SK-N-SH treated with all-trans-retinoic acid at 6 μM for 48 hours (cell line): ENCODE measurements around the gene BLOC1S2.

Source experiments
- ARNTL ChIP-seq: fragments of 450-650 bp; formaldehyde crosslinking; IDR thresholded peaks from 2 replicates; pipeline ENCODE4 v1.5.0; 2020; ENCODE audit warnings: low read depth, mild to moderate bottlenecking, moderate library complexity, borderline replicate concordance
- CREB5 ChIP-seq: fragments of 250-450 bp; sonication (Bioruptor Pico); IDR thresholded peaks from 2 replicates; pipeline ENCODE4 v1.5.1; 2020; ENCODE audit warnings: low read depth, mild to moderate bottlenecking, moderate library complexity
- CSDC2 ChIP-seq: fragments of 250-450 bp; sonication (Bioruptor Pico); IDR thresholded peaks from 2 replicates; pipeline ENCODE4 v1.5.0; 2020; ENCODE audit warnings: mild to moderate bottlenecking, moderate library complexity
- CSRNP3 ChIP-seq: fragments of 250-450 bp; sonication (Bioruptor Pico); IDR thresholded peaks from 2 replicates; pipeline ENCODE4 v1.5.1; 2021; ENCODE audit warnings: mild to moderate bottlenecking, moderate library complexity
- ESRRG ChIP-seq: fragments of 250-450 bp; sonication (Bioruptor Pico); IDR thresholded peaks from 2 replicates; pipeline ENCODE4 v1.6.1; 2021; ENCODE audit warnings: mild to moderate bottlenecking
- GLIS3 ChIP-seq: fragments of 250-450 bp; sonication (Bioruptor Pico); IDR thresholded peaks from 2 replicates; pipeline ENCODE4 v1.5.0; 2020; ENCODE audit warnings: mild to moderate bottlenecking, moderate library complexity
- RARB ChIP-seq: fragments of 250-450 bp; sonication (Bioruptor Pico); IDR thresholded peaks from 2 replicates; pipeline ENCODE4 v1.8.0; 2021; ENCODE audit warnings: mild to moderate bottlenecking, moderate library complexity
- SNAI2 ChIP-seq: fragments of 250-450 bp; sonication (Bioruptor Pico); IDR thresholded peaks from 2 replicates; pipeline ENCODE4 v1.5.0; 2020; ENCODE audit warnings: mild to moderate bottlenecking, moderate library complexity
- ZC3H10 ChIP-seq: fragments of 250-450 bp; sonication (Bioruptor Pico); IDR thresholded peaks from 2 replicates; pipeline ENCODE4 v1.5.1; 2021; ENCODE audit warnings: mild to moderate bottlenecking, moderate library complexity
- ZFP30 ChIP-seq: fragments of 450-650 bp; formaldehyde crosslinking; IDR thresholded peaks from 2 replicates; pipeline ENCODE4 v1.5.0; 2022; ENCODE audit warnings: mild to moderate bottlenecking, moderate library complexity
- ZNF70 ChIP-seq: fragments of 450-650 bp; formaldehyde crosslinking; IDR thresholded peaks from 2 replicates; pipeline ENCODE4 v1.5.0; 2020; ENCODE audit warnings: mild to moderate bottlenecking, moderate library complexity
- ZNF8 ChIP-seq: fragments of 450-650 bp; formaldehyde crosslinking; IDR thresholded peaks from 2 replicates; pipeline ENCODE4 v1.5.0; 2020; ENCODE audit warnings: mild to moderate bottlenecking, moderate library complexity
- TF ChIP-seq, protein P1 (sequence below): fragments of 250-450 bp; sonication (Bioruptor Pico); IDR thresholded peaks from 2 replicates; pipeline ENCODE4 v1.5.0; 2020; ENCODE audit warnings: mild to moderate bottlenecking, moderate library complexity
- TF ChIP-seq, protein P2 (sequence below): fragments of 250-450 bp; sonication (Bioruptor Pico); IDR thresholded peaks from 2 replicates; pipeline ENCODE4 v1.8.0; 2020; ENCODE audit warnings: mild to moderate bottlenecking, moderate library complexity, borderline replicate concordance

- TF ChIP-seq, protein P1, sequence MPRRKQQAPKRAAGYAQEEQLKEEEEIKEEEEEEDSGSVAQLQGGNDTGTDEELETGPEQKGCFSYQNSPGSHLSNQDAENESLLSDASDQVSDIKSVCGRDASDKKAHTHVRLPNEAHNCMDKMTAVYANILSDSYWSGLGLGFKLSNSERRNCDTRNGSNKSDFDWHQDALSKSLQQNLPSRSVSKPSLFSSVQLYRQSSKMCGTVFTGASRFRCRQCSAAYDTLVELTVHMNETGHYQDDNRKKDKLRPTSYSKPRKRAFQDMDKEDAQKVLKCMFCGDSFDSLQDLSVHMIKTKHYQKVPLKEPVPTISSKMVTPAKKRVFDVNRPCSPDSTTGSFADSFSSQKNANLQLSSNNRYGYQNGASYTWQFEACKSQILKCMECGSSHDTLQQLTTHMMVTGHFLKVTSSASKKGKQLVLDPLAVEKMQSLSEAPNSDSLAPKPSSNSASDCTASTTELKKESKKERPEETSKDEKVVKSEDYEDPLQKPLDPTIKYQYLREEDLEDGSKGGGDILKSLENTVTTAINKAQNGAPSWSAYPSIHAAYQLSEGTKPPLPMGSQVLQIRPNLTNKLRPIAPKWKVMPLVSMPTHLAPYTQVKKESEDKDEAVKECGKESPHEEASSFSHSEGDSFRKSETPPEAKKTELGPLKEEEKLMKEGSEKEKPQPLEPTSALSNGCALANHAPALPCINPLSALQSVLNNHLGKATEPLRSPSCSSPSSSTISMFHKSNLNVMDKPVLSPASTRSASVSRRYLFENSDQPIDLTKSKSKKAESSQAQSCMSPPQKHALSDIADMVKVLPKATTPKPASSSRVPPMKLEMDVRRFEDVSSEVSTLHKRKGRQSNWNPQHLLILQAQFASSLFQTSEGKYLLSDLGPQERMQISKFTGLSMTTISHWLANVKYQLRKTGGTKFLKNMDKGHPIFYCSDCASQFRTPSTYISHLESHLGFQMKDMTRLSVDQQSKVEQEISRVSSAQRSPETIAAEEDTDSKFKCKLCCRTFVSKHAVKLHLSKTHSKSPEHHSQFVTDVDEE (CRISPR knock-in tag), result no peak
- TF ChIP-seq SNAI2 (no peak), CSRNP3 (CRISPR knock-in tag) (no peak), ZFP30 (no peak), ZC3H10 (CRISPR knock-in tag) (no peak), GLIS3 (no peak), ARNTL (CRISPR knock-in tag) (no peak), CSDC2 (CRISPR knock-in tag) (no peak), RARB (CRISPR knock-in tag) (no peak), CREB5 (CRISPR knock-in tag) (no peak), ZNF70 (CRISPR knock-in tag) (no peak), ZNF8 (CRISPR knock-in tag) (no peak), ESRRG (CRISPR knock-in tag) (no peak)
- TF ChIP-seq, protein P2, sequence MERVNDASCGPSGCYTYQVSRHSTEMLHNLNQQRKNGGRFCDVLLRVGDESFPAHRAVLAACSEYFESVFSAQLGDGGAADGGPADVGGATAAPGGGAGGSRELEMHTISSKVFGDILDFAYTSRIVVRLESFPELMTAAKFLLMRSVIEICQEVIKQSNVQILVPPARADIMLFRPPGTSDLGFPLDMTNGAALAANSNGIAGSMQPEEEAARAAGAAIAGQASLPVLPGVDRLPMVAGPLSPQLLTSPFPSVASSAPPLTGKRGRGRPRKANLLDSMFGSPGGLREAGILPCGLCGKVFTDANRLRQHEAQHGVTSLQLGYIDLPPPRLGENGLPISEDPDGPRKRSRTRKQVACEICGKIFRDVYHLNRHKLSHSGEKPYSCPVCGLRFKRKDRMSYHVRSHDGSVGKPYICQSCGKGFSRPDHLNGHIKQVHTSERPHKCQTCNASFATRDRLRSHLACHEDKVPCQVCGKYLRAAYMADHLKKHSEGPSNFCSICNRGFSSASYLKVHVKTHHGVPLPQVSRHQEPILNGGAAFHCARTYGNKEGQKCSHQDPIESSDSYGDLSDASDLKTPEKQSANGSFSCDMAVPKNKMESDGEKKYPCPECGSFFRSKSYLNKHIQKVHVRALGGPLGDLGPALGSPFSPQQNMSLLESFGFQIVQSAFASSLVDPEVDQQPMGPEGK, result no peak
Measured at GRCh38 chr10:100319707-100320402, 33.4 kb upstream of the BLOC1S2 start.
